Esophagus (tissue), 2 donors: ENCODE results near the gene LRRC4. TPM values are rescaled to one million over a fixed set of nuclear protein-coding genes. Genes with fewer than 3 reads are reported as not detected.

Source experiments
- H3K27ac ChIP-seq, 2 donors: one replicate each; pipeline ENCODE4 v1.5.1; 2013; ENCODE audit warnings: low read depth in 2 of 2, mild to moderate bottlenecking in 2 of 2, inconsistent platforms in 1 of 2, low read length in 1 of 2, moderate library complexity in 1 of 2
- H3K27me3 ChIP-seq, 2 donors: one replicate each; pipeline ENCODE4 v1.6.1; 2013; ENCODE audit warnings: low read length in 2 of 2, control low read depth in 1 of 2, mild to moderate bottlenecking in 1 of 2; ENCODE audit not compliant: insufficient read depth in 2 of 2, control insufficient read depth in 1 of 2
- H3K36me3 ChIP-seq, 2 donors: one replicate each; pipeline ENCODE4 v1.6.1; 2013; ENCODE audit warnings: low read length in 1 of 2; ENCODE audit not compliant: control insufficient read depth in 2 of 2, insufficient read depth in 2 of 2
- H3K4me1 ChIP-seq, 2 donors: one replicate each; pipeline ENCODE4 v1.6.1; 2013; ENCODE audit warnings: low read length in 1 of 2; ENCODE audit not compliant: control insufficient read depth in 2 of 2, insufficient read depth in 2 of 2
- H3K4me3 ChIP-seq, 2 donors: one replicate each; pipeline ENCODE4 v1.5.1; 2013; ENCODE audit warnings: low read length in 2 of 2, mild to moderate bottlenecking in 2 of 2, low read depth in 1 of 2, moderate library complexity in 1 of 2
- H3K9me3 ChIP-seq, 2 donors: one replicate each; pipeline ENCODE4 v1.6.1; 2013; ENCODE audit warnings: mild to moderate bottlenecking in 2 of 2, low read depth in 1 of 2, low read length in 1 of 2, moderate library complexity in 1 of 2; ENCODE audit not compliant: control insufficient read depth in 2 of 2, insufficient read depth in 1 of 2
- WGBS, 2 donors: extraction: QIAGEN DNeasy Blood & Tissue Kit; methylation state at CpG; one replicate each; pipeline ENCODE4 v1.1.7; 2013; 5-methylcytosine and 5-hydroxymethylcytosine counted together
- polyA plus RNA-seq, 2 donors: library from polyadenylated mRNA; stranded (reverse); fragments of 200-250 nt; gene quantifications; one replicate each; pipeline ENCODE4 v1.2.3, GENCODE V29; 2013
- donor health status: healthy with polysubstance abuse.
- donor health status: Bipolar disorder and iron deficiency.

The LRRC4 gene
- polyA plus RNA-seq, 2 donors = 1.9 to 2.1 TPM

DNA sequence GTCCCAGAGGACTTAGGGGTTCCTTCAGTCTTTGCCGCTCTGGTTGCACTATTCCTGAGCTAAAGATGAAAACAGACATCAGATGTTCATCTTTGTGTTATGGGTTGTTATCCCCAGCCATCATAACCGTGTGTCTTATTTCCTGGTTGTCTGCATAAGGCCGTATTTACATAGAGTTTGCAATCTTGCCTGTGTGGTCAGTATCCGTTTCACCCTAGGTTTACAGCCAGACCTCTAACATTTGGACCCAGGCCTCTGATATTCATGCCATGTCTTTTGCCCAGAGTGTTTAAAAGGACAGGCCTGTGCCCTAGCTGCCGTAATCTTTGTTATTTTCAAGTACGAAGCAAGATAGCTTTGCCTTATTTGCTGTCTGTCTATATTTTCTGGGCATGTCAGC is 26.6 kb downstream of the LRRC4 start:
- WGBS, 2 donors = 81 to 93% methylated on average over 6 of the region's 6 CpGs
- Histone ChIP-seq H3K4me1 (no peaks in the 10 kb centered on the region), H3K27ac (no peak overlapping the region), H3K4me3 (no peak overlapping the region), H3K36me3 (peaks cover 0 to 6% of the 10 kb centered on the region in 2 donors), H3K9me3 (no peaks in the 10 kb centered on the region), H3K27me3 (no peaks in the 10 kb centered on the region)

GRCh38 chr7:128003787-128004186 is 27.4 kb downstream of the LRRC4 start:
- no peaks in the 10 kb centered on the region for H3K4me1 ChIP-seq
- no peak overlapping the region for H3K27ac ChIP-seq
- 73 to 76% methylated on average over 2 of the region's 2 CpGs for WGBS, 2 donors
- H3K36me3 ChIP-seq = peaks cover 0 to 6% of the 10 kb centered on the region in 2 donors
- H3K27me3 ChIP-seq = no peaks in the 10 kb centered on the region
- H3K9me3 ChIP-seq = no peaks in the 10 kb centered on the region
- no peak overlapping the region for H3K4me3 ChIP-seq

DNA sequence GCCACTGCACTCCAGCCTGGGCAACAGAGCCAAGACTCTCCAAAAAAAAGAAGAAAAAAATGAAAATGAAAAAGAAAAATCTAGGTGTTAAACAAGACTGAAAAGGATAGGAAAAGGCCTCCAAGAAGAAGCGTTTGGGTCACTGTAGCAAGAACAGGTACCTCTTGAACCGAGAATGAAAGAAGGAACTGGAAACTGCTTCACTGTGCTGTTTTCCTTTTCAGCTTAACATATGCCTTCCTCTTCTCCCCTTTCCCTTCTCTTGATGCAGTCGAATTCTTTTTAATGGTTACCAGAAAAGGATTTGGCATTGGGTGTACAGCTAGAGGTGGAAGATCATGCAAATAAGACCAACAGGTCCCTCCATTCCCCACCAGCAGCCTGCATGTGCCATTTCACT is 28.1 kb downstream of the LRRC4 start:
- H3K4me3 ChIP-seq = no peak overlapping the region
- no peak overlapping the region for H3K27ac ChIP-seq
- no peaks in the 10 kb centered on the region for H3K9me3 ChIP-seq
- WGBS, 2 donors = 91 to 93% methylated on average over 3 of the region's 3 CpGs
- no peaks in the 10 kb centered on the region for H3K4me1 ChIP-seq
- peaks cover 0 to 6% of the 10 kb centered on the region in 2 donors for H3K36me3 ChIP-seq
- H3K27me3 ChIP-seq = no peaks in the 10 kb centered on the region

DNA sequence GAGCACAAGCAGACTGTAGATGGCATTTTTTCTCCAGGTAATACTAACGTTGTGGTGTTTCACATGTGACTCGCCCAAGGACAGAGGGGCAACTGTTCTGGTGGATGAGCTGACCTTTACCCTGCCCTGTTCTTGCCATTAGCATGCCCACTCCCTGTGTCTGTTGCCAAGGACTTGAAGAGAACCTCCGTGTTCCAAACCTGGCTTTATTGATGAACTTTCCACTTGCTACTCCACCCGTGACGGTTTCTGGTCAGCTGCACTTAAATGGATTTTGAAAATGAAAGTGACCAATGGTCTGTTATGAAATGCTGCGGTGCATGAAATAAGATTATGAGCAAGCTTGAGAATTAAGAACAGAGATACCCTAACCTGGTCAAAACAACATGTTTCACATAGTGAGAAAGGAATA is 30.4 kb downstream of the LRRC4 start:
- 70 to 80% methylated on average over 6 of the region's 6 CpGs for WGBS, 2 donors

DNA sequence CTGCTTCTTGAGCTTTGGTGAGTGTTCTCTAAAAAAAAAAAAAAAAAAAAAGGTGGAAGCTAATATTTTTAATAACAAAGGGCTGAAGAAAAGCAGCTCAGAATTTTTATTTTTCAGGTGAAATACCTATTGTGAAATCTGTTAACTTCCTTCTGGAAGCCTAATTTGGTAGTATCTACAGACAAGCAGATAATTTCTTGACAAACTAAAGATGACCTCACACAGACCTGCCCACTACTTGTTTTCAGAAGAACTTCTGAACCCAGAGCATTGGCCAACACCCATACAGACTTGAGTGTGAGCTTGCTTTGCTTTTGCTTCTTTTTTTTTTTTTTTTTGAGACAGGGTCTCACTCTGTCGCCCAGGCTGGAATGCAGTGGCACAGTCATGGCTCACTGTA is 31.2 kb downstream of the LRRC4 start:
- Histone ChIP-seq H3K36me3 (peaks cover 0 to 2% of the 10 kb centered on the region in 2 donors), H3K4me1 (no peaks in the 10 kb centered on the region), H3K9me3 (no peaks in the 10 kb centered on the region), H3K4me3 (no peak overlapping the region), H3K27me3 (no peaks in the 10 kb centered on the region), H3K27ac (no peak overlapping the region)
- 96 to 100% methylated on average over 1 of the region's 1 CpG for WGBS, 2 donors

More for the DNA sequence above, 30.4 kb downstream of the LRRC4 start:
- H3K36me3 ChIP-seq = peaks cover 0 to 2% of the 10 kb centered on the region in 2 donors
- no peak overlapping the region for H3K4me3 ChIP-seq
- H3K27me3 ChIP-seq = no peaks in the 10 kb centered on the region
- no peaks in the 10 kb centered on the region for H3K9me3 ChIP-seq
- H3K4me1 ChIP-seq = no peaks in the 10 kb centered on the region
- no peak overlapping the region for H3K27ac ChIP-seq

- Histone ChIP-seq H3K4me3 (no peak overlapping the region), H3K27ac (no peak overlapping the region), H3K36me3 (peaks cover 2 to 8% of the 10 kb centered on the region in 2 donors), H3K9me3 (no peaks in the 10 kb centered on the region), H3K4me1 (no peaks in the 10 kb centered on the region), H3K27me3 (no peaks in the 10 kb centered on the region)
- WGBS, 2 donors = 90% methylated on average over 2 of the region's 2 CpGs
Measured at GRCh38 chr7:127998671-127999070, 32.6 kb downstream of the LRRC4 start.

- Histone ChIP-seq H3K27me3 (no peaks in the 10 kb centered on the region), H3K36me3 (peaks cover 3 to 10% of the 10 kb centered on the region in 2 donors), H3K4me1 (no peaks in the 10 kb centered on the region), H3K4me3 (no peak overlapping the region), H3K9me3 (no peaks in the 10 kb centered on the region), H3K27ac (no peak overlapping the region)
- WGBS, 2 donors = 85 to 93% methylated on average over 4 of the region's 4 CpGs
Measured at GRCh38 chr7:127997226-127997922, 33.9 kb downstream of the LRRC4 start.

DNA sequence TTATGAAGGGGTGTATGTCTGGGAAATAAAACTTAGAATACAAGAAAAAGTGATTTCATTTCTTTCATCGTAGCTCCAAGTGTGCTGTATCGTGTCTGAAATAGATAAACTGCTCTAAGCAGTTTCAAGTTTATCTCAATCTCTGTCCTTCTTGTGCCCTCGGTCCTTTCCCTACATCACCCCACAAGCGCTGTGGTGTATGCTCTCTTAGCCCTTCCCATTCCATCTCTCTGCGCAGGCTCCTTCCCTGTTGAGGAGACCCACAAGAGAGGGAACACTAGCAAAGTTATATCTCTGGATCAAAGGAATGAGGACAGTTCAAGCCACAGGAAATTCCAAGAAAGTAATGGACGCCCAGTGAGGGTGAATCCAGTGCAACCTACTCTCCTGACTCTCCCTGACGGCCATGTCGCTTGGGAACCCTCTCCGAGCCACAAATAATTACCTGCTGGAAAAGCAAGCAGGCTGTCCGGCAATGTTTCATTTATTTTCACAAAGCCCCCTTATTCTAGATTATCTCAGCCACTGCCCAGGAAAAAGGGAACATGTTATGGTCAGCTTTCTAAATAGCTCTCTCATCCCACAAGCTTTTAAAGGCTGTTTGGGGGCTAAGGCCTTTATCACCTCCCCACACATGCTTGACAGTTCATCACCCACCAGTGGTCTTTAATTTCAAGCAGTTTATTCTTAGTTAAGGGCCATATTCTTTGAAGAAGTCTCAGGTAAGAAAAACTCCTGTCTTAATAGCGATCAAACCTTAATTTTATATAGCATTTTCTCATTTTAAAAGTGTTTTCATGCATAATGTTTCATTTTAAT is 34.8 kb downstream of the LRRC4 start:
- Histone ChIP-seq H3K36me3 (peaks cover 3 to 10% of the 10 kb centered on the region in 2 donors), H3K27ac (no peak overlapping the region), H3K4me1 (no peaks in the 10 kb centered on the region), H3K27me3 (no peaks in the 10 kb centered on the region), H3K9me3 (no peaks in the 10 kb centered on the region), H3K4me3 (no peak overlapping the region)
- 88 to 93% methylated on average over 11 of the region's 11 CpGs for WGBS, 2 donors

- Histone ChIP-seq H3K36me3 (peaks cover 3 to 13% of the 10 kb centered on the region in 2 donors), H3K4me1 (no peaks in the 10 kb centered on the region), H3K4me3 (no peak overlapping the region), H3K27ac (no peak overlapping the region), H3K27me3 (no peaks in the 10 kb centered on the region), H3K9me3 (no peaks in the 10 kb centered on the region)
- 64 to 65% methylated on average over 3 of the region's 3 CpGs for WGBS, 2 donors
Measured at GRCh38 chr7:127995881-127996215, 35.4 kb downstream of the LRRC4 start.
